Astrocyte (in vitro differentiated cells and primary cell): ENCODE results near the gene DSCAM.

Source experiments
- EZH2 ChIP-seq: IDR thresholded peaks from 2 replicates; pipeline ENCODE4 v1.6.1; 2012; ENCODE audit warnings: mild to moderate bottlenecking, low read length, inconsistent platforms; ENCODE audit not compliant: insufficient read depth
- TF ChIP-seq, protein P1 (sequence below): IDR thresholded peaks from 2 replicates; pipeline ENCODE4 v1.5.1; 2011; ENCODE audit warnings: low read depth, mild to moderate bottlenecking, inconsistent platforms, low read length, moderate library complexity; ENCODE audit not compliant: insufficient read depth

DNA sequence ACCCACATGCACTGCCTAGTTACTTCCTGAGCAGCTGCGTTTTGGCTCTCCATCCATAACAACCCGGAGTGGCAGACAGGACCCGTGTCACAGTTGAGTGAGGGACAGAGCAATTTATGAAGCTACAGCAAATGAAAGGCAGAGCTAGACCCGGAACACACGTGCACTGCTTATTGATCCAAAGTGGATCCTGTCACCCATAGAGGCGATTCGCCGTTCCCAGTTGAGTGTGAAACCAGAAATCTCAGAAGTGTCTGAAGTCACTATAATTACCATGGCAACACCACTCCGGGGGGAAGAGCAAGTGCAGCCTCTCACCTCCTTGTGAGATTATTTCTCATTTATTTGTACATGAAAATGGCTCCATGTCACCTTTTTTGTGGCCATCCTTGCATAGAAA lies 365.2 kb downstream of the DSCAM start:
- TF ChIP-seq, protein P1, sequence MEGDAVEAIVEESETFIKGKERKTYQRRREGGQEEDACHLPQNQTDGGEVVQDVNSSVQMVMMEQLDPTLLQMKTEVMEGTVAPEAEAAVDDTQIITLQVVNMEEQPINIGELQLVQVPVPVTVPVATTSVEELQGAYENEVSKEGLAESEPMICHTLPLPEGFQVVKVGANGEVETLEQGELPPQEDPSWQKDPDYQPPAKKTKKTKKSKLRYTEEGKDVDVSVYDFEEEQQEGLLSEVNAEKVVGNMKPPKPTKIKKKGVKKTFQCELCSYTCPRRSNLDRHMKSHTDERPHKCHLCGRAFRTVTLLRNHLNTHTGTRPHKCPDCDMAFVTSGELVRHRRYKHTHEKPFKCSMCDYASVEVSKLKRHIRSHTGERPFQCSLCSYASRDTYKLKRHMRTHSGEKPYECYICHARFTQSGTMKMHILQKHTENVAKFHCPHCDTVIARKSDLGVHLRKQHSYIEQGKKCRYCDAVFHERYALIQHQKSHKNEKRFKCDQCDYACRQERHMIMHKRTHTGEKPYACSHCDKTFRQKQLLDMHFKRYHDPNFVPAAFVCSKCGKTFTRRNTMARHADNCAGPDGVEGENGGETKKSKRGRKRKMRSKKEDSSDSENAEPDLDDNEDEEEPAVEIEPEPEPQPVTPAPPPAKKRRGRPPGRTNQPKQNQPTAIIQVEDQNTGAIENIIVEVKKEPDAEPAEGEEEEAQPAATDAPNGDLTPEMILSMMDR = no peak
- no peak for TF ChIP-seq EZH2
